GM23338 (cell line): ENCODE data around the gene ERC2. TPM values are rescaled to one million over a fixed set of nuclear protein-coding genes. Genes with fewer than 3 reads are reported as not detected.

Source experiments
- ATAC-seq: fragments of 200-7000 bp; cut with Tn5 transposase; 3 replicates; pipeline ENCODE4 v1.9.1; 2020
- DNase-seq: peaks from one replicate; pipeline ENCODE4 v3.0.0-alpha.2; 2015; ENCODE audit warnings: low spot score
- H2AFZ ChIP-seq: fragments of 200-600 bp; sonication (generic); 2 replicates; pipeline ENCODE4 v1.8.0; 2016; ENCODE audit warnings: antibody characterized with exemption, mild to moderate bottlenecking, moderate library complexity
- H3F3A ChIP-seq: fragments of 200-600 bp; sonication (generic); replicated peaks from 2 replicates; pipeline ENCODE4 v1.8.0; 2017; ENCODE audit warnings: antibody characterized with exemption, mixed run types, low read depth
- H3K27ac ChIP-seq: fragments of 200-600 bp; sonication (generic); 2 replicates; pipeline ENCODE4 v1.6.1; 2016; ENCODE audit warnings: low read depth
- H3K27me3 ChIP-seq: fragments of 200-600 bp; sonication (generic); 2 replicates; pipeline ENCODE4 v1.8.0; 2016; ENCODE audit warnings: mild to moderate bottlenecking, mixed run types, moderate library complexity; ENCODE audit not compliant: insufficient read depth
- H3K36me3 ChIP-seq: fragments of 200-600 bp; sonication (generic); 2 replicates; pipeline ENCODE4 v1.8.0; 2016; ENCODE audit warnings: mild to moderate bottlenecking; ENCODE audit not compliant: insufficient read depth
- H3K4me1 ChIP-seq: fragments of 200-600 bp; sonication (generic); 2 replicates; pipeline ENCODE4 v1.8.0; 2016; ENCODE audit warnings: mild to moderate bottlenecking, moderate library complexity; ENCODE audit not compliant: insufficient read depth
- H3K4me2 ChIP-seq: fragments of 200-600 bp; sonication (generic); 2 replicates; pipeline ENCODE4 v1.7.1; 2017; ENCODE audit warnings: mixed run types
- H3K4me3 ChIP-seq: fragments of 200-600 bp; sonication (generic); 2 replicates; pipeline ENCODE4 v1.6.1; 2016; ENCODE audit warnings: mixed run types
- H3K79me2 ChIP-seq: fragments of 200-600 bp; sonication (generic); replicated peaks from 2 replicates; pipeline ENCODE4 v1.8.0; 2017; ENCODE audit warnings: mild to moderate bottlenecking; ENCODE audit not compliant: insufficient read depth
- H3K9me2 ChIP-seq: fragments of 200-600 bp; sonication (generic); 2 replicates; pipeline ENCODE4 v1.8.0; 2017; ENCODE audit not compliant: insufficient read depth
- H4K20me1 ChIP-seq: fragments of 200-600 bp; sonication (generic); replicated peaks from 2 replicates; pipeline ENCODE4 v1.8.0; 2017; ENCODE audit warnings: mild to moderate bottlenecking; ENCODE audit not compliant: insufficient read depth
- H3K27ac Mint-ChIP-seq: 2 replicates; pipeline ENCODE4 v1.8.0; 2020; ENCODE audit warnings: inconsistent platforms, mild to moderate bottlenecking, moderate library complexity, mixed read lengths
- H3K27me3 Mint-ChIP-seq: 3 replicates; pipeline ENCODE4 v1.8.0; 2022; ENCODE audit warnings: low read depth, mild to moderate bottlenecking, moderate library complexity, mixed read lengths, inconsistent platforms; ENCODE audit not compliant: insufficient read depth, poor library complexity
- H3K36me3 Mint-ChIP-seq: 3 replicates; pipeline ENCODE4 v1.8.0; 2021; ENCODE audit warnings: low read depth, mild to moderate bottlenecking, inconsistent platforms, moderate library complexity, mixed read lengths
- H3K4me1 Mint-ChIP-seq: 3 replicates; pipeline ENCODE4 v1.8.0; 2020; ENCODE audit warnings: mild to moderate bottlenecking, inconsistent platforms, mixed read lengths
- H3K4me3 Mint-ChIP-seq: 3 replicates; pipeline ENCODE4 v1.8.0; 2021; ENCODE audit warnings: moderate library complexity, mild to moderate bottlenecking, inconsistent platforms, mixed read lengths
- H3K9me3 Mint-ChIP-seq: 3 replicates; pipeline ENCODE4 v1.8.0; 2020; ENCODE audit warnings: moderate library complexity, mild to moderate bottlenecking, inconsistent platforms, mixed read lengths
- CTCF ChIP-seq, 2 experiments: fragments of 200-600 bp in 1 of 2; sonication (generic) in 1 of 2; conservative IDR thresholded peaks; 2 replicates each; pipeline versions ENCODE4 v1.5.1 to v1.6.1; 2016 to 2017; ENCODE audit warnings: antibody characterized with exemption in 2 of 2, low read depth in 2 of 2, mild to moderate bottlenecking in 2 of 2, moderate library complexity in 1 of 2
- EZH2 ChIP-seq: fragments of 200-600 bp; sonication (generic); IDR thresholded peaks from one replicate; pipeline ENCODE4 v1.8.0; 2017; ENCODE audit warnings: antibody characterized with exemption, mild to moderate bottlenecking, low read depth; ENCODE audit not compliant: unreplicated experiment
- EZH2phosphoT487 ChIP-seq: fragments of 200-600 bp; sonication (generic); IDR thresholded peaks from one replicate; pipeline ENCODE4 v1.8.1; 2018; ENCODE audit warnings: antibody characterized with exemption; ENCODE audit not compliant: unreplicated experiment
- JUNB ChIP-seq: IDR thresholded peaks from one replicate; pipeline ENCODE4 v1.6.1; 2016; ENCODE audit warnings: antibody characterized with exemption; ENCODE audit not compliant: unreplicated experiment
- POLR2AphosphoS5 ChIP-seq: IDR thresholded peaks from 2 replicates; pipeline ENCODE4 v1.6.1; 2016; ENCODE audit warnings: antibody characterized with exemption, low read depth
- STAT1 ChIP-seq: IDR thresholded peaks from one replicate; pipeline ENCODE4 v1.6.1; 2016; ENCODE audit warnings: antibody characterized with exemption; ENCODE audit not compliant: unreplicated experiment
- ZNF114 ChIP-seq: fragments of 250-450 bp; sonication (Bioruptor Pico); IDR thresholded peaks from 2 replicates; pipeline ENCODE4 v1.5.0; 2020; ENCODE audit warnings: mild to moderate bottlenecking, moderate library complexity
- ZNF462 ChIP-seq: fragments of 250-450 bp; sonication (Bioruptor Pico); IDR thresholded peaks from 2 replicates; pipeline ENCODE4 v1.5.0; 2020; ENCODE audit warnings: mild to moderate bottlenecking, moderate library complexity
- polyA plus RNA-seq: library from polyadenylated mRNA; unstranded; fragments of >200 nt; fragmentation: Nextera tagmentation; extraction: Ambion mirVana; gene quantifications from 2 replicates; pipeline ENCODE4 v1.2.1, GENCODE V29; 2016
- total RNA-seq: library from RNA; depleted of rRNA; stranded (reverse); fragments of >200 nt; shearing (Covaris generic); gene quantifications from 2 replicates; pipeline ENCODE4 v1.2.3, GENCODE V29; 2014
- TF ChIP-seq, protein P1 (sequence below): IDR thresholded peaks from 2 replicates; pipeline ENCODE4 v1.6.1; 2016; ENCODE audit warnings: antibody characterized with exemption
- TF ChIP-seq, protein P2 (sequence below): IDR thresholded peaks from one replicate; pipeline ENCODE4 v1.6.1; 2018; ENCODE audit warnings: antibody characterized with exemption; ENCODE audit not compliant: unreplicated experiment

The ERC2 gene
- total and polyA plus RNA-seq, 2 experiments from 2014 or later: 11.8 to 13.7 TPM

- no peak for TF ChIP-seq CTCF (conservative IDR thresholded peaks at IDR 0.05; ENCODE audit: low read depth in 2 of 2)
- TF ChIP-seq POLR2AphosphoS5: no peak
- no peak for TF ChIP-seq STAT1
- TF ChIP-seq EZH2phosphoT487: no peak
- TF ChIP-seq EZH2: no peak
Observed at GRCh38 chr3:55508335-55508734, 959.9 kb downstream of the ERC2 start (continued).

DNA sequence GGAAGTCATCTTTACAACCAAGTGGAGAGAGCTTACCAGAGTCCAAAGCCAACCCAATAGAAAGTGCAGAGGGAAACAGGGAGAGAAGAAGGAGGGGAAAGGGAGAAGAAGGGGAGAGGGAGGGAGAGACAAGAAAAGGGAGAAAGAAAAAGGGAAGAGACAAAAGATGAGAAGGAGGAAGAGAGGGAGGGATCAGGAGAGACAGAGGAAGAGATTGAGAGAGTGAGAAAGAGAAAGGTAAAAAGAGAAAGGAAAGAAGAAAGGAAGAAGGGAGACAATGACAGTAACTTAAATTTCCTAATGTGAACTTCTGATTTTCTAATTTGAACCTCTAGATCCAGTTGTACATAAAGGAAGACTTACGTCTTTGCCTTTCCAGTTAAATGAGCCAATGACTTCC, 960.5 kb downstream of the ERC2 start:
- Histone ChIP-seq H2AFZ (no peak overlapping the region), H3K79me2 (no peaks in the 10 kb centered on the region), H3K27ac (no peak overlapping the region), H3K4me2 (no peak overlapping the region), H3K36me3 (no peaks in the 10 kb centered on the region), H3F3A (no peaks in the 10 kb centered on the region), H3K4me3 (no peak overlapping the region), H3K9me2 (no peaks in the 10 kb centered on the region), H3K27me3 (no peaks in the 10 kb centered on the region), H3K4me1 (peaks cover 15% of the 10 kb centered on the region), H4K20me1 (no peaks in the 10 kb centered on the region)
- Mint-ChIP-seq H3K4me1 (peaks cover 23% of the 10 kb centered on the region), H3K4me3 (no peak overlapping the region), H3K27me3 (peaks cover 3% of the 10 kb centered on the region), H3K9me3 (no peaks in the 10 kb centered on the region; the same call in 2 of the 3 replicates), H3K36me3 (no peaks in the 10 kb centered on the region), H3K27ac (no peak overlapping the region)
- ATAC-seq: no peak
- no peak for DNase-seq
- TF ChIP-seq ZNF114 (CRISPR knock-in tag) (no peak), EZH2phosphoT487 (no peak), ZNF462 (CRISPR knock-in tag) (no peak), JUNB (no peak), CTCF (conservative IDR thresholded peaks at IDR 0.05; ENCODE audit: low read depth in 2 of 2) (no peak), POLR2AphosphoS5 (no peak)
- TF ChIP-seq, protein P1, sequence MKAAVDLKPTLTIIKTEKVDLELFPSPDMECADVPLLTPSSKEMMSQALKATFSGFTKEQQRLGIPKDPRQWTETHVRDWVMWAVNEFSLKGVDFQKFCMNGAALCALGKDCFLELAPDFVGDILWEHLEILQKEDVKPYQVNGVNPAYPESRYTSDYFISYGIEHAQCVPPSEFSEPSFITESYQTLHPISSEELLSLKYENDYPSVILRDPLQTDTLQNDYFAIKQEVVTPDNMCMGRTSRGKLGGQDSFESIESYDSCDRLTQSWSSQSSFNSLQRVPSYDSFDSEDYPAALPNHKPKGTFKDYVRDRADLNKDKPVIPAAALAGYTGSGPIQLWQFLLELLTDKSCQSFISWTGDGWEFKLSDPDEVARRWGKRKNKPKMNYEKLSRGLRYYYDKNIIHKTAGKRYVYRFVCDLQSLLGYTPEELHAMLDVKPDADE: no peak
- TF ChIP-seq, protein P2, sequence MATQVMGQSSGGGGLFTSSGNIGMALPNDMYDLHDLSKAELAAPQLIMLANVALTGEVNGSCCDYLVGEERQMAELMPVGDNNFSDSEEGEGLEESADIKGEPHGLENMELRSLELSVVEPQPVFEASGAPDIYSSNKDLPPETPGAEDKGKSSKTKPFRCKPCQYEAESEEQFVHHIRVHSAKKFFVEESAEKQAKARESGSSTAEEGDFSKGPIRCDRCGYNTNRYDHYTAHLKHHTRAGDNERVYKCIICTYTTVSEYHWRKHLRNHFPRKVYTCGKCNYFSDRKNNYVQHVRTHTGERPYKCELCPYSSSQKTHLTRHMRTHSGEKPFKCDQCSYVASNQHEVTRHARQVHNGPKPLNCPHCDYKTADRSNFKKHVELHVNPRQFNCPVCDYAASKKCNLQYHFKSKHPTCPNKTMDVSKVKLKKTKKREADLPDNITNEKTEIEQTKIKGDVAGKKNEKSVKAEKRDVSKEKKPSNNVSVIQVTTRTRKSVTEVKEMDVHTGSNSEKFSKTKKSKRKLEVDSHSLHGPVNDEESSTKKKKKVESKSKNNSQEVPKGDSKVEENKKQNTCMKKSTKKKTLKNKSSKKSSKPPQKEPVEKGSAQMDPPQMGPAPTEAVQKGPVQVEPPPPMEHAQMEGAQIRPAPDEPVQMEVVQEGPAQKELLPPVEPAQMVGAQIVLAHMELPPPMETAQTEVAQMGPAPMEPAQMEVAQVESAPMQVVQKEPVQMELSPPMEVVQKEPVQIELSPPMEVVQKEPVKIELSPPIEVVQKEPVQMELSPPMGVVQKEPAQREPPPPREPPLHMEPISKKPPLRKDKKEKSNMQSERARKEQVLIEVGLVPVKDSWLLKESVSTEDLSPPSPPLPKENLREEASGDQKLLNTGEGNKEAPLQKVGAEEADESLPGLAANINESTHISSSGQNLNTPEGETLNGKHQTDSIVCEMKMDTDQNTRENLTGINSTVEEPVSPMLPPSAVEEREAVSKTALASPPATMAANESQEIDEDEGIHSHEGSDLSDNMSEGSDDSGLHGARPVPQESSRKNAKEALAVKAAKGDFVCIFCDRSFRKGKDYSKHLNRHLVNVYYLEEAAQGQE: no peak
